Dendritic cell treated with granulocyte-macrophage colony-stimulating factor and Interleukin-4, amounts not matched to agents 40 ng/mL and 50 ng/mL, for 4 days (primary cell): ENCODE results near the gene TEDC2.

Experiments
- H3K27ac Mint-ChIP-seq: one replicate; pipeline ENCODE4 v1.8.0; 2022; ENCODE audit warnings: mild to moderate bottlenecking, mixed read lengths
- H3K27me3 Mint-ChIP-seq: one replicate; pipeline ENCODE4 v1.8.0; 2022; ENCODE audit warnings: mild to moderate bottlenecking, mixed read lengths
- H3K36me3 Mint-ChIP-seq: one replicate; pipeline ENCODE4 v1.8.0; 2022; ENCODE audit warnings: low read depth, mixed read lengths
- H3K4me1 Mint-ChIP-seq: one replicate; pipeline ENCODE4 v1.8.0; 2022; ENCODE audit warnings: low read depth, mixed read lengths
- H3K4me3 Mint-ChIP-seq: one replicate; pipeline ENCODE4 v1.8.0; 2022; ENCODE audit warnings: mild to moderate bottlenecking, moderate library complexity, mixed read lengths
- H3K9me3 Mint-ChIP-seq: one replicate; pipeline ENCODE4 v1.8.0; 2022; ENCODE audit warnings: mixed read lengths
- intact Hi-C: fragments of 100-400 bp; cut with micrococcal nuclease; formaldehyde crosslinking; loops from one replicate; pipeline ENCODE4 v1.15.0; 2022

TEDC2 gene

GRCh38 chr16:2483939-2484897 is 24.3 kb downstream of the TEDC2 start:
- intact Hi-C loops: no loop called here
- H3K27ac Mint-ChIP-seq: peak overlapping the region; percentile 92
- peaks cover 6% of the 10 kb centered on the region for H3K27me3 Mint-ChIP-seq
- H3K4me1 Mint-ChIP-seq: peaks cover 66% of the 10 kb centered on the region
- H3K4me3 Mint-ChIP-seq: no peak overlapping the region
- H3K9me3 Mint-ChIP-seq: no peaks in the 10 kb centered on the region
- peaks cover 23% of the 10 kb centered on the region for H3K36me3 Mint-ChIP-seq

DNA sequence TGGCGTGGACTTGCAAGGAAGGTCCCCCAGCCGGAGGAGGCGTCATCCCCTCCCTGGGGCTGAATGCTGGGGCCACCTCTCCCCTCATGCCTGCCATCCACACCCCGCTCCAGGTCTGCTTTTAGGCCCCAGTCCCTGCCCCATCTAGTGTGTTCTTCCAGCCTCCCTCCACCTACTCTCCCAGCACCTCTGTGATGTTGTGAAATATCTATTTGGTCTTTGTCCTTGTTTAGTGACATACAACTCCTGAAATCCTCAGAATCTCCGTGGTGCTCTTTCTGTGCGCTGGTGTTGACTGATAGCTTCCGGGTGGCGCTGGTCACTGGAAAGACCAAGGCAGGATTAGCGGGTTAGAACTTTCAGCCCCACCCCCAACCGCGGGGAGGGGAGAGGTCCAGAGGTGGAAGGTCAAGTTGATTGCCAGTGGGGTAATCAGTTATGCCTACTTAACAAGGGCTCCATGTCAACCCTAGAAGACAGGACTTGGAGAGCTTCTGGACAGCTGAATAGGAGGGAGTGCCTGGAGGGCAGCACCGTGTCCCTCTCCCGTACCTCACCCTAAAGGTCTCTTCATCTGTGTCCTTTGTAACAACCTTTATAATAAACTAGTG is 25.1 kb downstream of the TEDC2 start:
- Mint-ChIP-seq H3K9me3 (no peaks in the 10 kb centered on the region), H3K27ac (peak overlapping the region; percentile 92)
- intact Hi-C loops: no loop called here

DNA sequence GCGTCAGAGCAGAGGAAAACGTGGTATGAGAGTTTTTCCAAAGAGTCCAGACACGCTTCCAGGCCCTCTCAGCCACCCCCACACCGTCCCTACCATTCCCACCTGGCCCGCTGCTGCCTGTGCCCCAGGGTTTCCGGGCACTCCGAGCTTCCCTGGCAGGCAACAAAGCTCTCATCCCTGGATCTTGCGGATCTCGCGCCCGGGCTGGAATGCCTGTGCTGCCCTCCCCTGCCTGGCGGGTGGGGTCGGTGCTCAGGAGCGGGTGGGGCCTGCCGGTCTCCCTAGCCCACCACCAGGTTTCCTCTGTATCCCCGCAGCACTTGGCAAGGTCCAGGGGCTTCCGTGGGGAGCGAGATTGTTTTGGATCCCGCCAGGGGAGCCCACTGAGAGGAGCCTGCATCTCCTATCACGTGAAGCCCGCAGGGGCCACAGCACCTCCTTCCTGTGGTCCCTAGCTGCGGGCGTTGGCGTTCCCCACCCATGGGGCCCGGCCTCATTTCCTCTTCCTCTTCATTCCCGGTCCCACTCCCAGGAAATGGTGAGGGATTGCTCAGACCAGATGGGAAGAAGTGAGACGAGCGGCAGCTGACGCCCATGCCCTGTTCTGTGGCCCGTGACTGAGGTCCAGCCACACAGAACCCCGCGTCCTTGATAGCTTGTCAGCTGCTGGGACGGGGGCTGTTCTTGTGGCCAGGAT is 26.1 kb downstream of the TEDC2 start:
- Mint-ChIP-seq H3K4me3 (peak overlapping the region; percentile 2), H3K27ac (peak overlapping the region; percentile 92), H3K9me3 (no peaks in the 10 kb centered on the region), H3K4me1 (peaks cover 66% of the 10 kb centered on the region), H3K27me3 (peaks cover 6% of the 10 kb centered on the region), H3K36me3 (peaks cover 17% of the 10 kb centered on the region)
- intact Hi-C loops: no loop called here

More for the DNA sequence above, 25.1 kb downstream of the TEDC2 start:
- Mint-ChIP-seq H3K4me1 (peaks cover 66% of the 10 kb centered on the region), H3K4me3 (no peak overlapping the region), H3K36me3 (peaks cover 19% of the 10 kb centered on the region), H3K27me3 (peaks cover 6% of the 10 kb centered on the region)

DNA sequence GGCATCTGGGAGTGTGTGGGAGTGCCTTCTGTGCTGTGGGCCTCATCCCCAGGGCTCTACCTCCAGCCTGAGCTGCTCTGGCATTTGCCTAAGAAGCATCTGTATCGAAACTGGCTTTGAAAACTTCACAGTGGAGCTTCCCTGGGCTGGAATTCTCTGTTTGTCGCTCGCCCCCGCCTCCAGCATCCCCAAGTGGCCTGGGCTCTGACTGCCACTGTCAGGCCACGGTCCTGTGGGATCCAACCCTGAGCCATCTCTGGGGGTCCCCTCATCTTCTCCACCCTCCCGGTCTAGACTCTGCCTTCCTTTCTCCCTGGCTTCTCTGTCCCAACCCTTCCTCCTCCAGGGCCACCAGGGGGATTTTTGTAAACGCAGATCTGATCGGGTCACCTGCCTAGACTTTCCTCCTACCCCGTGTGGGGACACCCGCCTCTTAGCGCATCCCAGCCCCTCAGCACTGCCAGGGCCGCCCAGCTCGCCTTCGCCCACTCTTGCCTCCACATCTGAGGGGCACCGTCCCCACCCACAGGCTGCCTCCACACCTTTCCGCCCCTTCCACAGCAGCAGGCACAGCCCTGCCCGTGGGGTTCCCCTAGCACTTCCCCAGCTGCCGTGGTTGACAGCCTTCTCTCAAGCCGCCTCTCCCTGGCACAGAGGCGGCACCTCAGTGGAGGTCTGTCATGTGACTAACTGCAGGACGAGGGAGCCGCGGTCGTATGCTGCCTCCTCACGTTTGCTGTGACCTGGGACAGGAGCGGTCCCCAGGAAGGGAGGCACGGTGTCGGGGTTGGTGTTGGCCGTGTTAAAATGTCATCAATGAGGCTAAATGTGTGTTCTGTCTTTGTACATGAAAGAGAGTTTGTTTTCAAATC is 27.0 kb downstream of the TEDC2 start:
- Mint-ChIP-seq H3K27ac (peak overlapping the region; percentile 92), H3K4me3 (peak overlapping the region; percentile 60), H3K27me3 (peaks cover 6% of the 10 kb centered on the region), H3K9me3 (no peaks in the 10 kb centered on the region), H3K36me3 (peaks cover 16% of the 10 kb centered on the region), H3K4me1 (peaks cover 65% of the 10 kb centered on the region)
- intact Hi-C loops: no loop called here

GRCh38 chr16:2487517-2487842 is 27.6 kb downstream of the TEDC2 start:
- Mint-ChIP-seq H3K4me1 (peaks cover 59% of the 10 kb centered on the region), H3K27me3 (peaks cover 6% of the 10 kb centered on the region), H3K36me3 (peaks cover 16% of the 10 kb centered on the region), H3K9me3 (no peaks in the 10 kb centered on the region), H3K4me3 (peak overlapping the region; percentile 60), H3K27ac (peak overlapping the region; percentile 92)
- intact Hi-C loops: no loop called here

- H3K9me3 Mint-ChIP-seq: no peaks in the 10 kb centered on the region
- peak overlapping the region; percentile 60 for H3K4me3 Mint-ChIP-seq
- peaks cover 16% of the 10 kb centered on the region for H3K36me3 Mint-ChIP-seq
- peaks cover 3% of the 10 kb centered on the region for H3K27me3 Mint-ChIP-seq
- H3K4me1 Mint-ChIP-seq: peaks cover 54% of the 10 kb centered on the region
- intact Hi-C loops: no loop called here
- peak overlapping the region; percentile 92 for H3K27ac Mint-ChIP-seq
Observed at GRCh38 chr16:2487903-2488531, 28.1 kb downstream of the TEDC2 start.

DNA sequence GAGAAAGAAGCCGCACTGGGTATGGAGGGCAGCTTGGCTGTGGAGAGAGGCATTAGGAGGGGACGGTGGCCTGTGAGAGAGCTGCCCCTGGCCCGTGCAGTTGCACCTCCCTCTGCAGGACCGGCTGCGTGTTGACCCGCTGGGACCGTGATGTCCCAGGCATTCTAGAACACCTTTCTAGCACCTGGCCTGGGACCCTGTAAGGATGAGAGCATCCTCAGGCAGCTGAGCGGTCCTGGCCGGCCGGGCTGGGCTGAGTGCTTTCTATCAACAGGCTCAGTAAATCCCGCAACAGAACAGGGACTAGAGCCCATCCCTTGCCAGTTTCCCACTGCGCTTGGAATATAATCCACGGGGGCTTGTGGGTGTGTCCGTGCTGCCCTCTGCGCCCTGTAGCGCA is 29.7 kb downstream of the TEDC2 start:
- intact Hi-C loops: no loop called here
- H3K4me3 Mint-ChIP-seq: no peak overlapping the region
- no peaks in the 10 kb centered on the region for H3K27me3 Mint-ChIP-seq
- H3K9me3 Mint-ChIP-seq: no peaks in the 10 kb centered on the region
- H3K4me1 Mint-ChIP-seq: peaks cover 49% of the 10 kb centered on the region
- no peak overlapping the region for H3K27ac Mint-ChIP-seq
- peaks cover 16% of the 10 kb centered on the region for H3K36me3 Mint-ChIP-seq

- no peak overlapping the region for H3K4me3 Mint-ChIP-seq
- H3K27ac Mint-ChIP-seq: no peak overlapping the region
- peaks cover 16% of the 10 kb centered on the region for H3K36me3 Mint-ChIP-seq
- no peaks in the 10 kb centered on the region for H3K9me3 Mint-ChIP-seq
- H3K4me1 Mint-ChIP-seq: peaks cover 40% of the 10 kb centered on the region
- intact Hi-C loops: no loop called here
- no peaks in the 10 kb centered on the region for H3K27me3 Mint-ChIP-seq
Observed at GRCh38 chr16:2490190-2491105, 30.5 kb downstream of the TEDC2 start.

GRCh38 chr16:2492292-2492691 is 32.4 kb downstream of the TEDC2 start:
- Mint-ChIP-seq H3K9me3 (no peaks in the 10 kb centered on the region), H3K27ac (no peak overlapping the region), H3K4me1 (peaks cover 27% of the 10 kb centered on the region), H3K4me3 (no peak overlapping the region), H3K27me3 (no peaks in the 10 kb centered on the region), H3K36me3 (peaks cover 34% of the 10 kb centered on the region)
- intact Hi-C loops: no loop called here

GRCh38 chr16:2493605-2494004 is 33.7 kb downstream of the TEDC2 start:
- Mint-ChIP-seq H3K36me3 (peaks cover 47% of the 10 kb centered on the region), H3K9me3 (no peaks in the 10 kb centered on the region), H3K27me3 (no peaks in the 10 kb centered on the region), H3K27ac (peak overlapping the region; percentile 11), H3K4me3 (no peak overlapping the region), H3K4me1 (peaks cover 21% of the 10 kb centered on the region)
- intact Hi-C loops: no loop called here

DNA sequence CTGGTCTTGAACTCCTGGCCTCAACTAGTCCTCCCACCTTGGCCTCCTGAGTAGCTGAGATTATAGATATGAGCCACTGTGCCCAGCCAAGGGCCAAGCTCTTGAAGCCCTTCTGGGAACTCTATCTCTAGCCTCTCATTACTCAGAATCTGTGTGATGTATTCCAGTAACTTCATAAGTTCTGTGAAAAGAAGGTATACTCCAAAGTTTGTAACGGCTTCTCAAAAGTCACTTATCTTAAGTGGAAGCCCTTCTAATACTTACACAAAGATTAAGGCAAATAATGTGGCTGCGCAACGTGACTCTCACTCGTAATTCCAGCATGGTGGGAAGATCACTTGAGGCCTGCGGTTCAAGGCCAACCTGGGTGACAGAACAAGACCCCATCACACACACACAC is 34.7 kb downstream of the TEDC2 start:
- Mint-ChIP-seq H3K27me3 (no peaks in the 10 kb centered on the region), H3K27ac (no peak overlapping the region), H3K36me3 (peaks cover 57% of the 10 kb centered on the region), H3K4me3 (no peak overlapping the region), H3K4me1 (peaks cover 30% of the 10 kb centered on the region), H3K9me3 (no peaks in the 10 kb centered on the region)
- intact Hi-C loops: no loop called here

DNA sequence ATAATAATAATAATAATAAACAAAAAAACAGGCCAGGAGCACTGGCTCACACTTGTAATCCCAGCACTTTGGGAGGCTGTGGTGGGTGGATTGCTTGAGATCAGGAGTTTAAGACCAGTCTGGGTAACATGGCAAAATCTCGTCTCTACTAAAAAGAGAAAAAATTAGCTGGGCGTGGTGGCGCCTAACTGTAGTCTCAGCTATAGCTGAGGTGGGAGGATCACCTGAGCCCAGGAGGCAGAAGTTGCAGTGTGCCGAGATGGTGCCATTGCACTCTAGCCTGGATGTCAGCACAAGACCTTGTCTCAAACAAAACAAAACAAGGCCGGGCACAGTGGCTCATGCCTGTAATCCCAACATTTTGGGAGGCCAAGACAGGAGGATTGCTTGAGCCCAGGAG is 35.1 kb downstream of the TEDC2 start:
- intact Hi-C loops: no loop called here

More for the DNA sequence above, 35.1 kb downstream of the TEDC2 start:
- Mint-ChIP-seq H3K36me3 (peaks cover 57% of the 10 kb centered on the region), H3K4me1 (peaks cover 32% of the 10 kb centered on the region), H3K4me3 (no peak overlapping the region), H3K27ac (no peak overlapping the region), H3K27me3 (no peaks in the 10 kb centered on the region), H3K9me3 (no peaks in the 10 kb centered on the region)
